ENCODE data around the gene RYR2. TPM values are rescaled to one million over a fixed set of nuclear protein-coding genes. Genes with fewer than 3 reads are reported as not detected.

RYR2 gene
- total RNA-seq, 6 experiments from 2014 or later, result 0.02 to 0.43 (median 0.16) TPM

DNA sequence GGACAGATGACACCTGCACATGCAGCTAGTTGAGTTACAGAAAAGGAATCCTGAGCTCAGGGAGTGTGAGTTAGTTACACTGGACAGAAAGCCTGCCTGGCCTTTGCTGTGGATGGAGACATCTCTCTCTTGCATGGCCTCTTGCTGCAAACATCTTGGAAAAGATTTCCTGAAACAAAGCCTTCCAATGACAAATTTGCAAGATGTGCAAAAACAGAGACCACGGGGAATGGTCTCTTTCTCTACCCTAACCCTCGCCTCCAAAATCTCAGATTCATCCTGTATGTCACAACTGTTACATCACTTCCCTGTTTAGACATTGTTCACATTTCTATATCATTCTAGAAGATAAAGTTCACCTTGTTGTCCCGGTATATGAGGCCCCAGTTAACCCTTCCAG lies 415.6 kb downstream of the RYR2 start:
- DNase-seq (no peak), ATAC-seq (no peak)
- Histone ChIP-seq H3K4me1 (no peaks in the 10 kb centered on the region), H3K27me3 (no peaks in the 10 kb centered on the region), H3K9me3 (no peaks in the 10 kb centered on the region), H3K36me3 (no peaks in the 10 kb centered on the region), H3K27ac (no peak overlapping the region), H3K4me3 (no peak overlapping the region)
- TF ChIP-seq, protein P1, sequence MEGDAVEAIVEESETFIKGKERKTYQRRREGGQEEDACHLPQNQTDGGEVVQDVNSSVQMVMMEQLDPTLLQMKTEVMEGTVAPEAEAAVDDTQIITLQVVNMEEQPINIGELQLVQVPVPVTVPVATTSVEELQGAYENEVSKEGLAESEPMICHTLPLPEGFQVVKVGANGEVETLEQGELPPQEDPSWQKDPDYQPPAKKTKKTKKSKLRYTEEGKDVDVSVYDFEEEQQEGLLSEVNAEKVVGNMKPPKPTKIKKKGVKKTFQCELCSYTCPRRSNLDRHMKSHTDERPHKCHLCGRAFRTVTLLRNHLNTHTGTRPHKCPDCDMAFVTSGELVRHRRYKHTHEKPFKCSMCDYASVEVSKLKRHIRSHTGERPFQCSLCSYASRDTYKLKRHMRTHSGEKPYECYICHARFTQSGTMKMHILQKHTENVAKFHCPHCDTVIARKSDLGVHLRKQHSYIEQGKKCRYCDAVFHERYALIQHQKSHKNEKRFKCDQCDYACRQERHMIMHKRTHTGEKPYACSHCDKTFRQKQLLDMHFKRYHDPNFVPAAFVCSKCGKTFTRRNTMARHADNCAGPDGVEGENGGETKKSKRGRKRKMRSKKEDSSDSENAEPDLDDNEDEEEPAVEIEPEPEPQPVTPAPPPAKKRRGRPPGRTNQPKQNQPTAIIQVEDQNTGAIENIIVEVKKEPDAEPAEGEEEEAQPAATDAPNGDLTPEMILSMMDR (IDR thresholded peaks at IDR 0.05), result no peak
- intact Hi-C loops (cut with DNase I), result no loop called here
- WGBS (ENCODE audit: insufficient coverage, low coverage, low lambda C conversion rate, missing lambda C conversion rate), result 32% methylated on average over 3 of the region's 3 CpGs

GRCh38 chr1:237467320-237467719 lies 425.3 kb downstream of the RYR2 start:
- Histone ChIP-seq H3K36me3 (no peaks in the 10 kb centered on the region), H3K27ac (no peak overlapping the region), H3K4me3 (no peak overlapping the region), H3K27me3 (no peaks in the 10 kb centered on the region), H3K4me1 (no peaks in the 10 kb centered on the region), H3K9me3 (no peaks in the 10 kb centered on the region)
- TF ChIP-seq, protein P1 (IDR thresholded peaks at IDR 0.05), result no peak
- TF ChIP-seq POLR2A (IDR thresholded peaks at IDR 0.05), result no peak
- intact Hi-C loops (cut with DNase I), result no loop called here
- ATAC-seq, result no peak
- WGBS (ENCODE audit: insufficient coverage, low coverage, low lambda C conversion rate, missing lambda C conversion rate), result 47% methylated on average over 3 of the region's 3 CpGs
- DNase-seq, result no peak

GRCh38 chr1:237470712-237471338 lies 428.8 kb downstream of the RYR2 start:
- DNase-seq (no peak), ATAC-seq (no peak)
- TF ChIP-seq, protein P1 (IDR thresholded peaks at IDR 0.05), result no peak
- no peak for TF ChIP-seq POLR2A (IDR thresholded peaks at IDR 0.05)
- no peak overlapping the region for H3K27ac ChIP-seq
- no peak overlapping the region for H3K4me3 ChIP-seq
- no peaks in the 10 kb centered on the region for H3K4me1 ChIP-seq
- no peaks in the 10 kb centered on the region for H3K9me3 ChIP-seq
- H3K27me3 ChIP-seq, result no peaks in the 10 kb centered on the region
- intact Hi-C loops (cut with DNase I), result no loop called here
- WGBS (ENCODE audit: insufficient coverage, low coverage, low lambda C conversion rate, missing lambda C conversion rate), result 35% methylated on average over 2 of the region's 7 CpGs
- H3K36me3 ChIP-seq, result no peaks in the 10 kb centered on the region

DNA sequence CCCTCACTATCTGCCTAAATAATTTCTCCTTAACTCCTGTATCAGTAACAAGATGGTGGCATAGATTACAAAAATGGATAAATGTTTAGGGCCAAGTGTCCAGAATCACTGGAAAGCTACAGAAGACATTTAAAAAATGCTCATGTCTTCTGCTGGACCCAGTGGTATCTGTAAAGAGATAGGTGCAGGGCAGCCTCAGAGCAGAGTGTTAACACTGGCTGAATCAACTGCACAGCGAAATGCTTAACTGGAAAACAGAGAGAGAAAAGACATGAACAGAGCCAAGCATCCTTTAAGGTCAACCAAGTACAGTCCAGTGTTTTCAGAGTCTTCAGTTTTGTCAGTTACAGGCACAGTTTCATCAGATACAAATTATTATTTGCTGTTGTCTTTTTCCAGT lies 429.4 kb downstream of the RYR2 start:
- TF ChIP-seq, protein P1 (IDR thresholded peaks at IDR 0.05), result no peak
- TF ChIP-seq POLR2A (IDR thresholded peaks at IDR 0.05), result no peak
- 33% methylated on average over 1 of the region's 1 CpG for WGBS (ENCODE audit: insufficient coverage, low coverage, low lambda C conversion rate, missing lambda C conversion rate)
- ATAC-seq (no peak), DNase-seq (no peak)
- H3K27ac ChIP-seq, result no peak overlapping the region
- no peaks in the 10 kb centered on the region for H3K4me1 ChIP-seq
- H3K4me3 ChIP-seq, result no peak overlapping the region
- H3K9me3 ChIP-seq, result no peaks in the 10 kb centered on the region
- H3K27me3 ChIP-seq, result no peaks in the 10 kb centered on the region
- no peaks in the 10 kb centered on the region for H3K36me3 ChIP-seq
- intact Hi-C loops (cut with DNase I), result no loop called here

GRCh38 chr1:237471956-237472355 lies 430.0 kb downstream of the RYR2 start:
- Histone ChIP-seq H3K36me3 (no peaks in the 10 kb centered on the region), H3K27ac (no peak overlapping the region), H3K9me3 (no peaks in the 10 kb centered on the region), H3K4me1 (no peaks in the 10 kb centered on the region), H3K27me3 (no peaks in the 10 kb centered on the region), H3K4me3 (no peak overlapping the region)
- 6% methylated on average over 2 of the region's 2 CpGs for WGBS (ENCODE audit: insufficient coverage, low coverage, low lambda C conversion rate, missing lambda C conversion rate)
- no peak for DNase-seq
- no peak for ATAC-seq
- TF ChIP-seq, protein P1 (IDR thresholded peaks at IDR 0.05), result no peak
- no peak for TF ChIP-seq POLR2A (IDR thresholded peaks at IDR 0.05)
- intact Hi-C loops (cut with DNase I), result no loop called here
